GM06990 (cell line): ENCODE measurements around the gene ZNF324B.
"Not testable (repeated sequence)": the region's sequence is repeated elsewhere in the genome, so short reads cannot be mapped to it uniquely, and the experiment has no call there.

Experiments used
- DNase-seq: peaks from one replicate; pipeline ENCODE4 v3.0.0-alpha.2; 2011; ENCODE audit not compliant: insufficient read length; ENCODE audit errors: extremely low read depth
- H3K27me3 ChIP-seq: replicated peaks from 2 replicates; pipeline ENCODE4 v1.6.0; 2011; ENCODE audit warnings: low read length; ENCODE audit not compliant: control insufficient read depth, insufficient read depth
- H3K36me3 ChIP-seq: 2 replicates; pipeline ENCODE4 v1.5.1; 2011; ENCODE audit warnings: low read length; ENCODE audit not compliant: control insufficient read depth, insufficient read depth
- H3K4me3 ChIP-seq: replicated peaks from 2 replicates; pipeline ENCODE4 v1.5.1; 2011; ENCODE audit warnings: low read depth, mild to moderate bottlenecking, control low read depth, low read length
- TF ChIP-seq, protein P1 (sequence below): IDR thresholded peaks from 2 replicates; pipeline ENCODE4 v1.5.1; 2011; ENCODE audit warnings: low read length, control low read depth, mild to moderate bottlenecking, inconsistent platforms; ENCODE audit not compliant: insufficient read depth, poor library complexity, severe bottlenecking

Gene ZNF324B

DNA sequence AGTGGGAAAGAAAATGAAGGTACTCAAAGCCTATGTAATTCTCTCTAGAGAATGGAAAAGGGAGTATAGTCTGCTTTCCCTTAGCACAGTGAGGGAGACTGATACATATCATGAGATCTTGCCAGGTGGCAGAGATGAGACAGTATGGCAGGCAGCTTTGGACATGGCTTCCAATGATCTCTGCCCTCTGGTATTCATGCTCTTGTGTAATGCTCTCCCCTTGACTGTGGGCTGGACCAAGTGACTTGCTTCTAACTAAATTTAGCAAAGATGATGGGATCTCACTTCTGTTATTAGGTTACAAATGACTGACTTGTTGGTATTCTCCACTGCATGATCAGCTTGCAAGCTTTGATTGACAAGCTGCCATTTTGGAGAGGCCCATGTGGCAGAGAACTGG is 21.7 kb upstream of the ZNF324B start:
- Histone ChIP-seq H3K36me3 (peaks cover 9% of the 10 kb centered on the region), H3K4me3 (no peak overlapping the region), H3K27me3 (no peaks in the 10 kb centered on the region)
- TF ChIP-seq, protein P1, sequence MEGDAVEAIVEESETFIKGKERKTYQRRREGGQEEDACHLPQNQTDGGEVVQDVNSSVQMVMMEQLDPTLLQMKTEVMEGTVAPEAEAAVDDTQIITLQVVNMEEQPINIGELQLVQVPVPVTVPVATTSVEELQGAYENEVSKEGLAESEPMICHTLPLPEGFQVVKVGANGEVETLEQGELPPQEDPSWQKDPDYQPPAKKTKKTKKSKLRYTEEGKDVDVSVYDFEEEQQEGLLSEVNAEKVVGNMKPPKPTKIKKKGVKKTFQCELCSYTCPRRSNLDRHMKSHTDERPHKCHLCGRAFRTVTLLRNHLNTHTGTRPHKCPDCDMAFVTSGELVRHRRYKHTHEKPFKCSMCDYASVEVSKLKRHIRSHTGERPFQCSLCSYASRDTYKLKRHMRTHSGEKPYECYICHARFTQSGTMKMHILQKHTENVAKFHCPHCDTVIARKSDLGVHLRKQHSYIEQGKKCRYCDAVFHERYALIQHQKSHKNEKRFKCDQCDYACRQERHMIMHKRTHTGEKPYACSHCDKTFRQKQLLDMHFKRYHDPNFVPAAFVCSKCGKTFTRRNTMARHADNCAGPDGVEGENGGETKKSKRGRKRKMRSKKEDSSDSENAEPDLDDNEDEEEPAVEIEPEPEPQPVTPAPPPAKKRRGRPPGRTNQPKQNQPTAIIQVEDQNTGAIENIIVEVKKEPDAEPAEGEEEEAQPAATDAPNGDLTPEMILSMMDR = no peak
- DNase-seq = no peak

DNA sequence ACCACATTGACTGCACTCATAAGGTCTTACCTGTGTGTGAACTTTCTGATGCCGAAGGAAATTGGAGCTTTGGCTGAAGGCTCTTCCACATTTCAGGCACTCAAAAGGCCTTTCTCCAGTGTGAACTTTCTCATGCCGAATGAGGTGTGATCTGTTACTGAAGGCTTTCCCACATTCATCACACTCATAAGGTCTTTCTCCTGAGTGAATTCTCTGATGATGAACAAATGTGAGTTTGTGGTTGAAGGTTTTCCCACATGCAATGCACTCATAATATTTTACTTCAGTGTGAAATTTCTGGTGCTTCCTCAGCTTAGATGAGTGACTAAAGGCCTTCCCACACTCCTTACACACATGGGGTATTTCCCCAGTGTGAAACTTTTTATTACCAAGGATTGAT is 17.2 kb upstream of the ZNF324B start:
- H3K27me3 ChIP-seq = no peaks in the 10 kb centered on the region
- no peak for DNase-seq
- H3K4me3 ChIP-seq = no peak overlapping the region
- TF ChIP-seq, protein P1 = no peak
- H3K36me3 ChIP-seq = peaks cover 16% of the 10 kb centered on the region

DNA sequence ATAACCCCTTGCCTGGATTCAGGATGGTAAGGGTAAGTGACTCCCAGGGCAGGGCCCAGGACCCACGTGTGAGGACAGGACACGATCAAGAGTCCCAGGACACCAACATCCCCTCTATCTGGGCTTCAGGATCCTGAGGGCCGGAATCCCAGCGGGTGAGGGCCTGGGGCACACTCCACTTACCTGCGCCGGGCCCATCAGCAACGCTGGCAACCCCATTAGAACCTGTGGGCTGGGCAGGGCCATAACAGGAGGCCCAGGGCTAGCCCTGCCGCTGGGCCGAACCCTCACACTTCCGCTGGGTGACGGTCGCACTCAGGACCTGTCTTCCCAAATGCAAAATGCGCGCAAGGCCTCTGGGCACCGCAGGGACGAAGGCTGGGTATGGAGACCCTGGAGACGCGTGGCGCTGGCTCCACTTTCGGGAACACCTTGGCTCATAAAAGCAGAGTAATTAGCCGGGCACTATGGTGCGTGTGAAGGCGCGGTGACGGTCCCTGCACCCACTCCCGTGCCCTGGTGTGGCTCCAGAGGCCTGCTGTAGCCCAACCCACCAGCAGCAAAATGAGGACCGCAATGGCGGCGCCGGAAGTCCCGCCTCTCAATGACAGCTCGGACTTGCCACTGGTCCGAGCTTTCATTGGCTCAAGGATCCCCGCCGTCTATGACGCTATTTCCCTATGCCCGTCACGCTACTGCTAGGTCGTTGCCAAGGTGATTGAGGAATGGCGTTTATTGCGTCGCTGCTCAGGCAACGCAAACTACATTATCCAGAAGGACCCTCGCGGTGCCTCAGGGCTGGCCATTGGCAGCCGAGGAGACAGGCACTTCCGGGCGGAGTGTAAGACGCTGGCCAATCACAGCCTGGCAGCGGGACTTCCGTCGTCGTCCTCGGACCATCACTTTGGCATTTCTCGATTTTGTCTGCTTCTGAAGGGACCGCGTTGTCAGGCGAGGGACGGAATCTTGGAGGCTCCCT is 11.6 kb upstream of the ZNF324B start, which contains the start of gene ZNF132:
ZNF132 (minus strand) TSS at position 578 of the 979 bp plus-strand sequence; CDS start at position 246, 332 bp downstream.
- H3K27me3 ChIP-seq = no peaks in the 10 kb centered on the region
- peaks cover 6% of the 10 kb centered on the region for H3K36me3 ChIP-seq
- peak within 1 kb of the TSS; percentile 89 for H3K4me3 ChIP-seq
- DNase-seq = peak; percentile 94
- TF ChIP-seq, protein P1 = no peak

DNA sequence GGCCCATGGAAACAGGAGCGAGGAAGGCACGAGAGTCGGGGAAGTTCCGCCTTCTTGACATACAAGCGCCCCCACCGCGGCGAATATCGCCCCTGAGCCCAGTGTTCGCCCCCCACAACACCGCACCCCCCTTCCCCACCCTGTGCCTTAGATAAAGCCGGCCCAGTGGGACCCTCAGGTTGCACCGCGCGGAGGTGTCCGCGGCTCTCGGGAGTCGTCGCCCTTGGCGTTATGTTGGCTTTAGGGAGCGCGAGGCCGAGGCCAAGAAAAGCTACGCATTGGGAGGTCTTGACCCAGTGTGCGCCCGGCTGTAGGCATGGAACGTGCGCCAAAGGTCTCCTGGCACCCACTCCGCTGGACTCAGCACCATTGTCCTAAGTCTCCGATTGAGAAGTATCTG is 10.9 kb upstream of the ZNF324B start:
- TF ChIP-seq, protein P1 = no peak
- Histone ChIP-seq H3K27me3 (no peaks in the 10 kb centered on the region), H3K4me3 (peak overlapping the region; percentile 89), H3K36me3 (peaks cover 4% of the 10 kb centered on the region)
- DNase-seq = no peak

DNA sequence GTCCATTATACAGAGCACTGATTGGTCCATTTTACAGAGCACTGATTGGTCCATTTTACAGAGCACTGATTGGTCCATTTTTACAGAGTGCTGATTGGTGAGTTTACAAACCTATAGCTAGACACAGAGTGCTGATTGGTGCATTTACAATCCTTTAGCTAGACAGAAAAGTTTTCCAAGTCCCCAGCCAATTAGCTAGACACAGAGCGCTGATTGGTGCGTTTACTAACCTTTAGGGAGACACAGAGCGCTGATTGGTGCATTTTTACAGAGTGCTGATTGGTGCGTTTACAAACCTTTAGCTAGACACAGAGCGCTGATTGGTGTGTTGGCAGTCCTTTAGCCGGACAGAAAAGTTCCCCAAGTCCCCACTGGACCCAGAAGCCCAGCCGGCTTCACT is 8.4 kb upstream of the ZNF324B start:
- not testable (repeated sequence) for H3K4me3 ChIP-seq, H3K36me3 ChIP-seq, H3K27me3 ChIP-seq, DNase-seq

DNA sequence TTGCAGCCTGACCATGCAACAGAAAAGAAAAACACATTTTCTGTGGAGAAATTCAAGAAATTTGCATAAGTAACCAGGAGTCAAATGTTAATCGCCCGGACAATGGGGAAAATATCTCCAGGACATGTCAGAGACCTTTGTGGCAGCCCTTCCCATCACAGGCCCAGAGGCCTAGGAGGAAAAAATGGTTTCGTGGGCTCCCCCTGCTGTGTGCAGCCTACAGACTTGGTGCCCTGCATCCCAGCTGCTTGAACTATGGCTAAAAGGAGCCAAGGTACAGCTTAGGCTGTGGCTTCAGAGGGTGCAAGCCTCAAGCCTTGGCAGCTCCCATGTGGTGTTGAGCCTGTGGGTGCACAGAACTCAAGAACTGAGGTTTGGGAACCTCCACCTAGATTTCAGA is 2.6 kb upstream of the ZNF324B start:
- H3K27me3 ChIP-seq, DNase-seq, H3K4me3 ChIP-seq, H3K36me3 ChIP-seq: not testable (repeated sequence)

DNA sequence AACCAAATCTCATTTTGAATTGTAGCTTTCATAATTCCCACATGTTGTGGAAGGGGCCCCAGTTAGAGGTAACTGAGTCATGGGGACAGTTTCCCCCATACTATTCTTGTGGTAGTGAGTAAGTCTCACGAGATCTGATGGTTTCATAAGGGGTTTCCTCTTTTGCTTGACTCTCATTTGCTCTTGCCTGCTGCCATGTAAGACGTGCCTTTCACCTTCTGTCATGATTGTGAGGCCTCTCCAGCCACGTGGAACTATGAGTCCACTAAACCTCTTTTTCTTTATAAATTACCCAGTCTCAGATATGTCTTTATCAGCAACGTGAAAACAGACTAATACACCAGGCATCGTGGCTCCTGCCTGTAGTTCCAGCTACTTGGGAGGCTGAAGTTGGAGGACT is 1.4 kb upstream of the ZNF324B start:
- H3K27me3 ChIP-seq, H3K36me3 ChIP-seq, DNase-seq, H3K4me3 ChIP-seq: not testable (repeated sequence)
